Thoracic aorta (tissue), 2 donors: ENCODE data around the gene NLRC5. TPM values are rescaled to one million over a fixed set of nuclear protein-coding genes. Genes with fewer than 3 reads are reported as not detected.

Experiments used
- ATAC-seq: fragments of 150-250 bp; one replicate; pipeline ENCODE4 v1.8.0; 2017; ENCODE audit warnings: low read depth; ENCODE audit not compliant: insufficient number of reproducible peaks, low FRiP score
- DNase-seq: peaks from one replicate; pipeline ENCODE4 v3.0.0-alpha.2; 2020; ENCODE audit warnings: low spot score
- H3K27ac ChIP-seq, 2 donors: fragments of 200-600 bp; sonication (generic); 1 replicate in 1 of 2; 2 replicates in 1 of 2; pipeline ENCODE4 v1.5.1; 2016; ENCODE audit warnings: mild to moderate bottlenecking in 2 of 2, moderate library complexity in 2 of 2
- H3K27me3 ChIP-seq: fragments of 200-600 bp; sonication (generic); replicated peaks from 2 replicates; pipeline ENCODE4 v1.6.0; 2016; ENCODE audit warnings: mild to moderate bottlenecking; ENCODE audit not compliant: insufficient read depth
- H3K36me3 ChIP-seq: fragments of 200-600 bp; sonication (generic); one replicate; pipeline ENCODE4 v1.5.1; 2016
- H3K4me1 ChIP-seq, 2 donors: fragments of 200-600 bp; sonication (generic); 1 replicate in 1 of 2; 2 replicates in 1 of 2; pipeline versions ENCODE4 v1.5.1 to v1.6.0; 2016; ENCODE audit warnings: low read depth in 2 of 2, mild to moderate bottlenecking in 1 of 2; ENCODE audit not compliant: control insufficient read depth in 1 of 2
- H3K4me3 ChIP-seq: fragments of 200-600 bp; sonication (generic); 2 replicates; pipeline ENCODE4 v1.5.1; 2016; ENCODE audit warnings: mild to moderate bottlenecking
- H3K9me3 ChIP-seq: fragments of 200-600 bp; sonication (generic); 2 replicates; pipeline ENCODE4 v1.5.1; 2016
- total RNA-seq, 2 donors: library from RNA; depleted of rRNA; stranded (reverse); fragments of >200 nt; gene quantifications; one replicate each; pipeline versions ENCODE4 v1.1.0 to v1.2.3, GENCODE V29; 2016
- TF ChIP-seq, protein P1 (sequence below): fragments of 200-600 bp; sonication (generic); IDR thresholded peaks from one replicate; pipeline ENCODE4 v1.5.1; 2019; ENCODE audit warnings: antibody characterized with exemption

Gene NLRC5
- total RNA-seq, 2 donors from 2014 or later = 51.0 to 54.4 TPM

DNA sequence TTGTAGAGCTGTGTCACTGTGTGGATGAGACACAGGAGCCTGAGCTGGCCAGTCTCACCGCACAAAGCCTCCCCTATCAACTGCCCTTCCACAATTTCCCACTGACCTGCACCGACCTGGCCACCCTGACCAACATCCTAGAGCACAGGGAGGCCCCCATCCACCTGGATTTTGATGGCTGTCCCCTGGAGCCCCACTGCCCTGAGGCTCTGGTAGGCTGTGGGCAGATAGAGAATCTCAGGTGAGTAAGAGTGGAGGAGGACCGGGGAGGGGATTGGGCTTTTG is 37.4 kb downstream of the NLRC5 start:
- H3K27me3 ChIP-seq = no peaks in the 10 kb centered on the region
- ATAC-seq (no peak), DNase-seq (no peak)
- no peaks in the 10 kb centered on the region for H3K9me3 ChIP-seq
- no peaks in the 10 kb centered on the region for H3K4me1 ChIP-seq
- H3K36me3 ChIP-seq = peaks cover 7% of the 10 kb centered on the region
- H3K27ac ChIP-seq = no peak overlapping the region
- H3K4me3 ChIP-seq = no peak overlapping the region
- TF ChIP-seq, protein P1, sequence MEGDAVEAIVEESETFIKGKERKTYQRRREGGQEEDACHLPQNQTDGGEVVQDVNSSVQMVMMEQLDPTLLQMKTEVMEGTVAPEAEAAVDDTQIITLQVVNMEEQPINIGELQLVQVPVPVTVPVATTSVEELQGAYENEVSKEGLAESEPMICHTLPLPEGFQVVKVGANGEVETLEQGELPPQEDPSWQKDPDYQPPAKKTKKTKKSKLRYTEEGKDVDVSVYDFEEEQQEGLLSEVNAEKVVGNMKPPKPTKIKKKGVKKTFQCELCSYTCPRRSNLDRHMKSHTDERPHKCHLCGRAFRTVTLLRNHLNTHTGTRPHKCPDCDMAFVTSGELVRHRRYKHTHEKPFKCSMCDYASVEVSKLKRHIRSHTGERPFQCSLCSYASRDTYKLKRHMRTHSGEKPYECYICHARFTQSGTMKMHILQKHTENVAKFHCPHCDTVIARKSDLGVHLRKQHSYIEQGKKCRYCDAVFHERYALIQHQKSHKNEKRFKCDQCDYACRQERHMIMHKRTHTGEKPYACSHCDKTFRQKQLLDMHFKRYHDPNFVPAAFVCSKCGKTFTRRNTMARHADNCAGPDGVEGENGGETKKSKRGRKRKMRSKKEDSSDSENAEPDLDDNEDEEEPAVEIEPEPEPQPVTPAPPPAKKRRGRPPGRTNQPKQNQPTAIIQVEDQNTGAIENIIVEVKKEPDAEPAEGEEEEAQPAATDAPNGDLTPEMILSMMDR = no peak

GRCh38 chr16:57027067-57027466 is 37.7 kb downstream of the NLRC5 start:
- TF ChIP-seq, protein P1 = no peak
- no peaks in the 10 kb centered on the region for H3K27me3 ChIP-seq
- no peaks in the 10 kb centered on the region for H3K4me1 ChIP-seq
- ATAC-seq = no peak
- peaks cover 5% of the 10 kb centered on the region for H3K36me3 ChIP-seq
- H3K27ac ChIP-seq = no peak overlapping the region
- no peaks in the 10 kb centered on the region for H3K9me3 ChIP-seq
- no peak for DNase-seq
- no peak overlapping the region for H3K4me3 ChIP-seq

DNA sequence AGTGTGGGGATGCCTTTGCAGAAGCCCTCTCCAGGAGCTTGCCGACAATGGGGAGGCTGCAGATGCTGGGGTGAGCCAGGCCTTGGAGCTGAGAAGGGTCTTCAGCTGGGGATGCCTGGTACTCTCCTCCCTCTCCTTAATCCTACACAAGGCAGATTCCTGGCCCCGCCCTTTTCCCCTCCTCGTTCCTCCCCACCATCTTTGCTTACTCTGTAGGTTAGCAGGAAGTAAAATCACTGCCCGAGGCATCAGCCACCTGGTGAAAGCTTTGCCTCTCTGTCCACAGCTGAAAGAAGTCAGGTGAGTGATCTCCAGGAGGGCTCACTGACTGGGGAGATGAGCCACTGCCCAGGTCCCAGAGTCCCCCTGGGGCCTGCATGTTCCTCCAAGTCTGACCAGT is 38.7 kb downstream of the NLRC5 start:
- no peak overlapping the region for H3K27ac ChIP-seq
- H3K4me1 ChIP-seq = no peaks in the 10 kb centered on the region
- TF ChIP-seq, protein P1 = no peak
- H3K9me3 ChIP-seq = no peaks in the 10 kb centered on the region
- H3K36me3 ChIP-seq = peaks cover 4% of the 10 kb centered on the region
- H3K27me3 ChIP-seq = no peaks in the 10 kb centered on the region
- ATAC-seq (no peak), DNase-seq (no peak)
- H3K4me3 ChIP-seq = no peak overlapping the region

DNA sequence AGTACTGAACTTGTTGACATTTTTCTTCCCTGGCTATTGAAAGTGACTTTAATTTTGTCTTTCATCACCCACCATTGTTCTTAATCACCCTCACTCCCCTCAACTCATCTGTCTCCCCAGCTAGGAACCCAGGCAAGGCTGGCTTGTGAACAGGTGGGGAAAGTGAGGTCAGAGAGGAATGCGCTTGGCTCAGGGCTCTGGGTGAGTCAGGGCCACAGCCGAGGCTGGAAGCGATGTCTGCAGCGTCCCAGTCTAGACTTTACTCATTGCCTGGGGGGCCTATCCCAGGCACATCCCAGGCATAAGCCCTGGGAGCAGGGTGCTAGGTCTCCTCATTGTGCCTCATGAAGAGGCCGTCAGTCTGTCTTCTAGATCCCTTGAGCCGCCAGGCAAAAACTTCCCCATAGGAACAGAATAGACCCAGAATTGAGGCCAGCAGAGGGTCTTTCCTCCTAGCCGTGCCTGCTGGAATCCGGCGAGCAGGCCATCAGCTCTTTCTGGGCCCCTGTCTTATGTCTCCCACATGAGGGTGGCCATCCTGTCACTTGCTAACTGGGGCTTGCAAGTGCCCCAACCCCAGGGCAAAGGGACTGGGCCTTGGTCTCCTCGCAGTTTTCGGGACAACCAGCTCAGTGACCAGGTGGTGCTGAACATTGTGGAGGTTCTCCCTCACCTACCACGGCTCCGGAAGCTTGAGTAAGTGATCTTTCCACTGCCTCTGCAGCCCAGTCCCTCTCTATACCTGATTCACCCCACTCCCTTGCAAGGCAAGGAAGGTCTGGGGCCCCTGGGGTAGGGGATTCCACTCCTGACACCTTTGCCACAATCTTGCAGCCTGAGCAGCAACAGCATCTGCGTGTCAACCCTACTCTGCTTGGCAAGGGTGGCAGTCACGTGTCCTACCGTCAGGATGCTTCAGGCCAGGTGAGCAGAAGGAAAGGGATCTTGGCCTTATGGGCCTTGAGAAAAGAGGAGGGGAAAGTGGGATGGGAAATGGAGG is 40.1 kb downstream of the NLRC5 start:
- no peaks in the 10 kb centered on the region for H3K27me3 ChIP-seq
- H3K4me3 ChIP-seq = no peak overlapping the region
- ATAC-seq (no peak), DNase-seq (no peak)
- no peaks in the 10 kb centered on the region for H3K9me3 ChIP-seq
- TF ChIP-seq, protein P1 = no peak
- H3K27ac ChIP-seq = no peak overlapping the region
- peaks cover 7% of the 10 kb centered on the region for H3K36me3 ChIP-seq
- no peaks in the 10 kb centered on the region for H3K4me1 ChIP-seq

- DNase-seq = no peak
- TF ChIP-seq, protein P1 = no peak
- no peak overlapping the region for H3K4me3 ChIP-seq
- no peak overlapping the region for H3K27ac ChIP-seq
- no peaks in the 10 kb centered on the region for H3K9me3 ChIP-seq
- no peaks in the 10 kb centered on the region for H3K4me1 ChIP-seq
- H3K27me3 ChIP-seq = no peaks in the 10 kb centered on the region
- peaks cover 4% of the 10 kb centered on the region for H3K36me3 ChIP-seq
- ATAC-seq = no peak
Observed at GRCh38 chr16:57030346-57030902, 41.1 kb downstream of the NLRC5 start.
